HEK293T (cell line): ENCODE measurements around the gene RNF149.

Experiments used
- FOXA1 ChIP-seq: fragments of 450-650 bp; IDR thresholded peaks from 2 replicates; pipeline ENCODE4 v1.6.1; 2016; ENCODE audit warnings: mild to moderate bottlenecking
- FOXM1 ChIP-seq: fragments of 450-650 bp; IDR thresholded peaks from 2 replicates; pipeline ENCODE4 v1.6.1; 2017; ENCODE audit warnings: mild to moderate bottlenecking, borderline replicate concordance
- HDGF ChIP-seq: fragments of 450-650 bp; IDR thresholded peaks from 2 replicates; pipeline ENCODE4 v1.6.1; 2017; ENCODE audit warnings: antibody characterized with exemption, borderline replicate concordance
- NFRKB ChIP-seq: fragments of 450-650 bp; IDR thresholded peaks from 2 replicates; pipeline ENCODE4 v1.6.1; 2016; ENCODE audit warnings: mild to moderate bottlenecking, moderate library complexity
- ZNF384 ChIP-seq: fragments of 450-650 bp; IDR thresholded peaks from 2 replicates; pipeline ENCODE4 v1.6.1; 2016

GRCh38 chr2:101300164-101300563, 8.3 kb downstream of the RNF149 start:
- TF ChIP-seq HDGF (no peak), NFRKB (no peak), FOXM1 (no peak), ZNF384 (no peak), FOXA1 (no peak)
